Astrocyte of the spinal cord (primary cell): ENCODE data around the gene PLK4.

Source experiments
- DNase-seq: peaks from one replicate; pipeline ENCODE4 v3.0.0; 2011; ENCODE audit warnings: low read depth, low spot score
- H3K4me3 ChIP-seq: 2 replicates; pipeline ENCODE4 v1.5.1; 2011; ENCODE audit warnings: low read depth, mild to moderate bottlenecking, low read length, moderate library complexity
- CTCF ChIP-seq: IDR thresholded peaks from 2 replicates; pipeline ENCODE4 v1.5.1; 2012; ENCODE audit warnings: low read depth, mild to moderate bottlenecking, low read length, inconsistent platforms
- in situ Hi-C: cut with HindIII; loops from 2 replicates; pipeline ENCODE4 v1.10.0; 2017; ENCODE audit warnings: low sequenced_read_pairs

The PLK4 gene

GRCh38 chr4:127846765-127847164 is 33.9 kb upstream of the PLK4 start:
- H3K4me3 ChIP-seq = no peak overlapping the region
- TF ChIP-seq CTCF = no peak
- DNase-seq = no peak
- in situ Hi-C loops = no loop called here

- DNase-seq = peak; percentile 21
- in situ Hi-C loops = no loop called here
- H3K4me3 ChIP-seq = no peak overlapping the region
Measured at GRCh38 chr4:127849505-127850234, 31.0 kb upstream of the PLK4 start.

GRCh38 chr4:127852661-127853060 is 28.0 kb upstream of the PLK4 start:
- in situ Hi-C loops = no loop called here
- no peak overlapping the region for H3K4me3 ChIP-seq
- no peak for TF ChIP-seq CTCF
- no peak for DNase-seq

More at GRCh38 chr4:127849505-127850234, 31.0 kb upstream of the PLK4 start:
- no peak for TF ChIP-seq CTCF

GRCh38 chr4:127856196-127856812 is 24.4 kb upstream of the PLK4 start:
- no peak for TF ChIP-seq CTCF
- in situ Hi-C loops = no loop called here

GRCh38 chr4:127856813-127857447 is 23.8 kb upstream of the PLK4 start:
- DNase-seq = peak; percentile 85
- in situ Hi-C loops = no loop called here
- no peak overlapping the region for H3K4me3 ChIP-seq
- no peak for TF ChIP-seq CTCF

More at GRCh38 chr4:127856196-127856812, 24.4 kb upstream of the PLK4 start:
- no peak for DNase-seq
- no peak overlapping the region for H3K4me3 ChIP-seq

- no peak overlapping the region for H3K4me3 ChIP-seq
- no peak for DNase-seq
- TF ChIP-seq CTCF = no peak
- in situ Hi-C loops = no loop called here
Measured at GRCh38 chr4:127857641-127858040, 23.1 kb upstream of the PLK4 start.
